Activated B cell treated with CpG ODN at 0.5 μM for 24 hours (primary cell): ENCODE measurements around the gene CHMP2A. TPM values are rescaled to one million over a fixed set of nuclear protein-coding genes. Genes with fewer than 3 reads are reported as not detected.

ENCODE experiments used
- ATAC-seq: fragments of 200-7000 bp; cut with Tn5 transposase; one replicate; pipeline ENCODE4 v1.10.0; 2021; ENCODE audit warnings: low read depth, mild to moderate bottlenecking, moderate library complexity
- CTCF ChIA-PET: fragments of 350-600 bp; sonication (Branson Sonifier 250); formaldehyde crosslinking; loops from one replicate; lab custom pipeline; 2021; ENCODE audit warnings: antibody characterized with exemption; lab: Charles Lee
- POLR2A ChIA-PET: fragments of 350-600 bp; sonication (Branson Sonifier 250); formaldehyde crosslinking; loops from one replicate; lab custom pipeline; 2021; ENCODE audit warnings: antibody characterized with exemption; lab: Charles Lee
- DNase-seq: peaks from one replicate; pipeline ENCODE4 v3.0.0; 2022
- H3K27ac Mint-ChIP-seq: one replicate; pipeline ENCODE4 v1.8.0; 2020; ENCODE audit warnings: mixed read lengths
- H3K27me3 Mint-ChIP-seq: one replicate; pipeline ENCODE4 v1.8.0; 2021; ENCODE audit warnings: mixed read lengths
- H3K36me3 Mint-ChIP-seq: one replicate; pipeline ENCODE4 v1.8.0; 2021; ENCODE audit warnings: low read depth, mixed read lengths
- H3K4me1 Mint-ChIP-seq: one replicate; pipeline ENCODE4 v1.8.0; 2021; ENCODE audit warnings: mixed read lengths
- H3K4me3 Mint-ChIP-seq: one replicate; pipeline ENCODE4 v1.8.0; 2020; ENCODE audit warnings: mild to moderate bottlenecking, mixed read lengths
- H3K9me3 Mint-ChIP-seq: one replicate; pipeline ENCODE4 v1.8.0; 2020; ENCODE audit warnings: mixed read lengths
- CTCF ChIP-seq: fragments of 200-600 bp; IDR thresholded peaks from one replicate; pipeline ENCODE4 v1.8.0; 2022; ENCODE audit warnings: antibody characterized with exemption, mild to moderate bottlenecking
- intact Hi-C: fragments of 100-400 bp; cut with micrococcal nuclease; formaldehyde crosslinking; loops from one replicate; pipeline ENCODE4 v1.15.1; 2024
- total RNA-seq: library from RNA; stranded (reverse); gene quantifications from 2 replicates; pipeline ENCODE4 v1.2.3, GENCODE V29; 2022

CHMP2A gene
- total RNA-seq, result 95.6 and 96.3 TPM in 2 replicates

GRCh38 chr19:58554494-58555368 is at the start of gene CHMP2A:
Gene CHMP2A, minus strand, starts transcription at chr19:58555105. Its CDS starts 893 bp downstream, at chr19:58554212.
- DNase-seq (peak; percentile 96), ATAC-seq (peak; percentile 33)
- ChIA-PET POLR2A (interaction anchor here (0.6 to 3.8 kb wide), 19 partner anchors 8 to 653 kb away, joined by 3 to 78 read pairs (median 5); partner anchors contain the start of genes MZF1, TRIM28, ZBTB45 and ZNF132), CTCF (interaction anchor here (0.8 to 1.7 kb wide), 2 partner anchors 17 to 35 kb away, joined by 3 to 12 read pairs; partner anchors contain the start of gene ZBTB45)
- no peak for TF ChIP-seq CTCF
- intact Hi-C loops, result loop anchor here (1.0 kb wide), 2 partner anchors 10 to 35 kb away; partner anchors contain the start of genes TRIM28 and ZBTB45
- H3K27me3 Mint-ChIP-seq, result no peaks in the 10 kb centered on the region
- H3K4me3 Mint-ChIP-seq, result peak within 1 kb of the TSS; percentile 91
- no peaks in the 10 kb centered on the region for H3K9me3 Mint-ChIP-seq
- H3K27ac Mint-ChIP-seq, result peak within 1 kb of the TSS; percentile 96
- peaks cover 79% of the 10 kb centered on the region for H3K36me3 Mint-ChIP-seq
- H3K4me1 Mint-ChIP-seq, result peaks cover 54% of the 10 kb centered on the region

GRCh38 chr19:58586133-58586765 is 31.3 kb upstream of the CHMP2A start:
- CTCF ChIA-PET, result no interaction called here
- no peak for DNase-seq
- Mint-ChIP-seq H3K36me3 (peaks cover 16% of the 10 kb centered on the region), H3K9me3 (no peaks in the 10 kb centered on the region), H3K27me3 (no peaks in the 10 kb centered on the region), H3K4me3 (no peak overlapping the region), H3K27ac (no peak overlapping the region), H3K4me1 (peaks cover 2% of the 10 kb centered on the region)
- POLR2A ChIA-PET, result no interaction called here
- ATAC-seq, result no peak
- no peak for TF ChIP-seq CTCF
- intact Hi-C loops, result no loop called here

- H3K36me3 Mint-ChIP-seq, result peaks cover 18% of the 10 kb centered on the region
- H3K4me1 Mint-ChIP-seq, result peaks cover 7% of the 10 kb centered on the region
- ChIA-PET CTCF (no interaction called here), POLR2A (no interaction called here)
- intact Hi-C loops, result no loop called here
- no peak overlapping the region for H3K4me3 Mint-ChIP-seq
- ATAC-seq (no peak), DNase-seq (no peak)
- H3K27ac Mint-ChIP-seq, result no peak overlapping the region
- TF ChIP-seq CTCF, result no peak
- H3K27me3 Mint-ChIP-seq, result no peaks in the 10 kb centered on the region
- H3K9me3 Mint-ChIP-seq, result no peaks in the 10 kb centered on the region
Measured at GRCh38 chr19:58585442-58586132, 30.7 kb upstream of the CHMP2A start.

DNA sequence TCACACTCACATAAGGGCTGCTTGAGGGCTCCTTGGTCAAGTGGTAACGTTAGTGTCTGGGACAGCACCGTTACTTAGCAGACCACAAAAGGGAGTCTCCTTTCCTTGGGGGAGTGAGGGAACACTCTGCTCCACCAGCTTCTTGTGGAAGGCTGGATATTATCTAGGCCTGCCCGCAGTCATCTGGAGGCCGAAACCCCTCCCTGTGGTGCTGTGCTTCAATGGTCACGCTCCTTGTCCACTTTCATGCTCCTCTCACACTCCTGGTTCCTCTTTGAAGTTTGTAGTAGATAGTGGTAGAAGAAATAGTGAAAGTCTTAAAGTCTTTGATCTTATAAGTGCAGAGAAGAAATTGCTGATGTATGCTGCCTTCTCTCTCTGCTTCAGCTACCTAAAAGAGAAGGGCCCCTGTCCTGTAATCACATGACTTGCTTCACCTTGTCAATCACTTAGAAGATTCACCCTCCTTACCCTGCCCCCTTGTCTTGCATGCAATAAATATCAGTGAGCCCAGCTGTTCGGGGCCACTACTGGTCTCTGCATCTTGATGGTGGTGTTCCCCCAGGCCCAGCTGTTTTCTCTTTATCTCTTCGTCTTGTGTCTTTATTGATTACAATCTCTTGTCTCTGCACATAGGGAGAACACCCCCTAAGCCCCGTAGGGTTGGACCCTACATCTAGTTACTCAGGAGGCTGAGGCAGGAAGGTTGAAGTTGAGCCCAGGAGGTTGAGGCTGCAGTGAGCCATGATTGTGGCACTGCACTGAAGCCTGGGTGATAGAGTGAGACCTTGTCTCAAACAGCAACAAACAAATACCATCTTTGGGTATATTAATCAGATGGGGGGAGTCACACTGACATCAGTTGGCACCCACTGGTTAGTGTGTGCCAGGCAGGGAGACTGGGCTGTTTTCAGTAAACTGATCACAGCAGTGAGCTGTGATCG is 29.9 kb upstream of the CHMP2A start:
- intact Hi-C loops, result no loop called here
- no peak for ATAC-seq
- no peak for DNase-seq
- Mint-ChIP-seq H3K36me3 (peaks cover 18% of the 10 kb centered on the region), H3K27ac (no peak overlapping the region), H3K9me3 (no peaks in the 10 kb centered on the region), H3K4me1 (peaks cover 7% of the 10 kb centered on the region), H3K27me3 (no peaks in the 10 kb centered on the region), H3K4me3 (no peak overlapping the region)
- ChIA-PET CTCF (no interaction called here), POLR2A (no interaction called here)
- TF ChIP-seq CTCF, result no peak
